Suppressor macrophage (primary cell): ENCODE data around the gene PCSK7.

Source experiments
- DNase-seq, 4 experiments: peaks; one replicate each; pipeline ENCODE4 v3.0.0-alpha.2; 2020 to 2022

Gene PCSK7

GRCh38 chr11:117230999-117231841 is 653 bp downstream of the PCSK7 start:
- peak in 1 of 4 experiments; percentile 10 for DNase-seq

GRCh38 chr11:117230286-117230961 is 1.4 kb downstream of the PCSK7 start:
- no peak for DNase-seq

- DNase-seq, result no peak
Observed at GRCh38 chr11:117229931-117230285, 2.0 kb downstream of the PCSK7 start.

GRCh38 chr11:117229411-117229810 is 2.5 kb downstream of the PCSK7 start:
- DNase-seq, result no peak

- no peak for DNase-seq
Observed at GRCh38 chr11:117228091-117228490, 3.8 kb downstream of the PCSK7 start.

GRCh38 chr11:117226388-117227385 is 5.2 kb downstream of the PCSK7 start:
- DNase-seq, result peak; percentile 69 to 92 (median 82)

- no peak for DNase-seq
Observed at GRCh38 chr11:117225553-117226170, 6.2 kb downstream of the PCSK7 start.

GRCh38 chr11:117223741-117224689 is 7.9 kb downstream of the PCSK7 start:
- DNase-seq, result no peak

GRCh38 chr11:117222991-117223740 is 8.7 kb downstream of the PCSK7 start:
- DNase-seq, result no peak

GRCh38 chr11:117221775-117222517 is 9.9 kb downstream of the PCSK7 start:
- DNase-seq, result peak in 2 of 4 experiments; percentile 9 to 19

GRCh38 chr11:117220999-117221774 is 10.7 kb downstream of the PCSK7 start:
- no peak for DNase-seq

GRCh38 chr11:117220568-117220967 is 11.3 kb downstream of the PCSK7 start:
- no peak for DNase-seq

- DNase-seq, result no peak
Observed at GRCh38 chr11:117219995-117220394, 11.9 kb downstream of the PCSK7 start.

GRCh38 chr11:117219455-117219854 is 12.4 kb downstream of the PCSK7 start:
- DNase-seq, result no peak

GRCh38 chr11:117219001-117219400 is 12.9 kb downstream of the PCSK7 start:
- no peak for DNase-seq

- DNase-seq, result no peak
Observed at GRCh38 chr11:117218133-117218915, 13.5 kb downstream of the PCSK7 start.

- no peak for DNase-seq
Observed at GRCh38 chr11:117217141-117218084, 14.5 kb downstream of the PCSK7 start.
